HEK293 (cell line): ENCODE results near the gene PHYHD1.

Experiments used
- CTCF ChIP-seq: fragments of 450-650 bp; formaldehyde crosslinking; IDR thresholded peaks from 2 replicates; pipeline ENCODE4 v1.5.1; 2016; ENCODE audit warnings: missing biosample characterization, missing genetic modification characterization
- YY2 ChIP-seq: fragments of 450-650 bp; formaldehyde crosslinking; IDR thresholded peaks from 2 replicates; pipeline ENCODE4 v1.5.1; 2016; ENCODE audit warnings: missing biosample characterization, missing genetic modification characterization
- ZBTB21 ChIP-seq: fragments of 450-650 bp; formaldehyde crosslinking; IDR thresholded peaks from 2 replicates; pipeline ENCODE4 v1.5.1; 2017; ENCODE audit warnings: missing biosample characterization, missing genetic modification characterization
- ZBTB6 ChIP-seq: fragments of 450-650 bp; formaldehyde crosslinking; IDR thresholded peaks from 2 replicates; pipeline ENCODE4 v1.5.1; 2017; ENCODE audit warnings: missing biosample characterization, missing genetic modification characterization
- ZNF133 ChIP-seq: fragments of 450-650 bp; formaldehyde crosslinking; IDR thresholded peaks from 2 replicates; pipeline ENCODE4 v1.5.1; 2016; ENCODE audit warnings: missing biosample characterization, missing genetic modification characterization
- ZNF341 ChIP-seq: fragments of 450-650 bp; formaldehyde crosslinking; IDR thresholded peaks from 2 replicates; pipeline ENCODE4; 2016; ENCODE audit warnings: low read depth, missing biosample characterization, missing genetic modification characterization
- ZSCAN16 ChIP-seq: fragments of 450-650 bp; formaldehyde crosslinking; IDR thresholded peaks from 2 replicates; pipeline ENCODE4 v1.5.1; 2016; ENCODE audit warnings: missing biosample characterization, missing genetic modification characterization
- TF ChIP-seq, protein P1 (sequence below): fragments of 450-650 bp; formaldehyde crosslinking; IDR thresholded peaks from 2 replicates; pipeline ENCODE4 v1.5.1; 2016; ENCODE audit warnings: missing biosample characterization, missing genetic modification characterization
- TF ChIP-seq, protein P2 (sequence below): fragments of 450-650 bp; formaldehyde crosslinking; IDR thresholded peaks from 2 replicates; pipeline ENCODE4 v1.5.1; 2017; ENCODE audit warnings: missing biosample characterization, missing genetic modification characterization

- TF ChIP-seq CTCF (tag by site-specific recombination), result no peak
- no peak for TF ChIP-seq ZSCAN16
- TF ChIP-seq ZBTB6, result no peak
- TF ChIP-seq ZBTB21, result no peak
- TF ChIP-seq, protein P1, sequence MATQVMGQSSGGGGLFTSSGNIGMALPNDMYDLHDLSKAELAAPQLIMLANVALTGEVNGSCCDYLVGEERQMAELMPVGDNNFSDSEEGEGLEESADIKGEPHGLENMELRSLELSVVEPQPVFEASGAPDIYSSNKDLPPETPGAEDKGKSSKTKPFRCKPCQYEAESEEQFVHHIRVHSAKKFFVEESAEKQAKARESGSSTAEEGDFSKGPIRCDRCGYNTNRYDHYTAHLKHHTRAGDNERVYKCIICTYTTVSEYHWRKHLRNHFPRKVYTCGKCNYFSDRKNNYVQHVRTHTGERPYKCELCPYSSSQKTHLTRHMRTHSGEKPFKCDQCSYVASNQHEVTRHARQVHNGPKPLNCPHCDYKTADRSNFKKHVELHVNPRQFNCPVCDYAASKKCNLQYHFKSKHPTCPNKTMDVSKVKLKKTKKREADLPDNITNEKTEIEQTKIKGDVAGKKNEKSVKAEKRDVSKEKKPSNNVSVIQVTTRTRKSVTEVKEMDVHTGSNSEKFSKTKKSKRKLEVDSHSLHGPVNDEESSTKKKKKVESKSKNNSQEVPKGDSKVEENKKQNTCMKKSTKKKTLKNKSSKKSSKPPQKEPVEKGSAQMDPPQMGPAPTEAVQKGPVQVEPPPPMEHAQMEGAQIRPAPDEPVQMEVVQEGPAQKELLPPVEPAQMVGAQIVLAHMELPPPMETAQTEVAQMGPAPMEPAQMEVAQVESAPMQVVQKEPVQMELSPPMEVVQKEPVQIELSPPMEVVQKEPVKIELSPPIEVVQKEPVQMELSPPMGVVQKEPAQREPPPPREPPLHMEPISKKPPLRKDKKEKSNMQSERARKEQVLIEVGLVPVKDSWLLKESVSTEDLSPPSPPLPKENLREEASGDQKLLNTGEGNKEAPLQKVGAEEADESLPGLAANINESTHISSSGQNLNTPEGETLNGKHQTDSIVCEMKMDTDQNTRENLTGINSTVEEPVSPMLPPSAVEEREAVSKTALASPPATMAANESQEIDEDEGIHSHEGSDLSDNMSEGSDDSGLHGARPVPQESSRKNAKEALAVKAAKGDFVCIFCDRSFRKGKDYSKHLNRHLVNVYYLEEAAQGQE, result no peak
- no peak for TF ChIP-seq ZNF133 (tag by site-specific recombination)
- TF ChIP-seq ZNF341 (tag by site-specific recombination), result no peak
- no peak for TF ChIP-seq YY2 (tag by site-specific recombination)
- TF ChIP-seq, protein P2, sequence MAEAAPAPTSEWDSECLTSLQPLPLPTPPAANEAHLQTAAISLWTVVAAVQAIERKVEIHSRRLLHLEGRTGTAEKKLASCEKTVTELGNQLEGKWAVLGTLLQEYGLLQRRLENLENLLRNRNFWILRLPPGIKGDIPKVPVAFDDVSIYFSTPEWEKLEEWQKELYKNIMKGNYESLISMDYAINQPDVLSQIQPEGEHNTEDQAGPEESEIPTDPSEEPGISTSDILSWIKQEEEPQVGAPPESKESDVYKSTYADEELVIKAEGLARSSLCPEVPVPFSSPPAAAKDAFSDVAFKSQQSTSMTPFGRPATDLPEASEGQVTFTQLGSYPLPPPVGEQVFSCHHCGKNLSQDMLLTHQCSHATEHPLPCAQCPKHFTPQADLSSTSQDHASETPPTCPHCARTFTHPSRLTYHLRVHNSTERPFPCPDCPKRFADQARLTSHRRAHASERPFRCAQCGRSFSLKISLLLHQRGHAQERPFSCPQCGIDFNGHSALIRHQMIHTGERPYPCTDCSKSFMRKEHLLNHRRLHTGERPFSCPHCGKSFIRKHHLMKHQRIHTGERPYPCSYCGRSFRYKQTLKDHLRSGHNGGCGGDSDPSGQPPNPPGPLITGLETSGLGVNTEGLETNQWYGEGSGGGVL, result no peak
Observed at GRCh38 chr9:128916204-128916603, 4.6 kb upstream of the PHYHD1 start.
